HG02571 (cell line): Measurements from ENCODE around the gene PTGES2.
"Not testable (repeated sequence)": the region's sequence is repeated elsewhere in the genome, so short reads cannot be mapped to it uniquely, and the experiment has no call there.

Source experiments
- ATAC-seq: cut with Tn5 transposase; IDR thresholded peaks from one replicate; pipeline ENCODE4 v1.9.1; 2021; ENCODE audit warnings: mild to moderate bottlenecking, moderate library complexity; ENCODE audit not compliant: unreplicated experiment

The PTGES2 gene

DNA sequence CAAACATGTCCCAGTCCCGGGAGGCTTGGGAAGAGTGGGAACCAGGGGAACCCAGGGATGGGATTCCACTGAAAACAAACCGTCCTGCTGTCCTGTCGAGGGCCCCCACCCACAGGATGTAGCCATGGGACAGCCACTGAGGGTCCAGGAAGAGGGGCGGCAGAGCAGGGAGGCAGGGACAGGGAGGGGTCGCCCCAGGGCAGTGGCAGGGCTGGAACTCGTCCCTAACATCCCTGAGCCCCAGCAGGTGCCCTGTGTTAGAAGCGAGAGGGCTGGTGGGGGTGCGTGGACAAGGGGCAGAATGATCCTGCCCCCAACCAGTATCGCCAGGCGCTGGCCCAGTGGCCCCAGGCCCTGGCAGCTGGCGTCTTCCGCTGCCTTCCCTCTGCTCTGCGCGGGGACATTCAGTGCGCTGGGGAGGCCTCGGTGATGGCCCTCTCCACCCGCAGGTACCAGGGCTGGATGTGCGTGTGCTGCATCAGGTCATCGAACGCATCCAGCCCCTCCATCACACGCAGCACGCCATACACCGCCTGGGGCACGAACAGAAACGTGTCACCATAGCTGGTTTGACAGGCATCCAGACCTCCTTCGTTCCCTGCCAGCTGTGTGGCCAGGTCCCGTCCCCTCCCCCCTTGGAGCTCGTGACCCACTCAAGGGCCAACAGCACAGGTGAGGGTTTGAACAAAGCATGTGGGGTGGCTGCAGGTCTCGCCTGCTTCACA is 6.6 kb downstream of the PTGES2 start:
- ATAC-seq, result no peak

DNA sequence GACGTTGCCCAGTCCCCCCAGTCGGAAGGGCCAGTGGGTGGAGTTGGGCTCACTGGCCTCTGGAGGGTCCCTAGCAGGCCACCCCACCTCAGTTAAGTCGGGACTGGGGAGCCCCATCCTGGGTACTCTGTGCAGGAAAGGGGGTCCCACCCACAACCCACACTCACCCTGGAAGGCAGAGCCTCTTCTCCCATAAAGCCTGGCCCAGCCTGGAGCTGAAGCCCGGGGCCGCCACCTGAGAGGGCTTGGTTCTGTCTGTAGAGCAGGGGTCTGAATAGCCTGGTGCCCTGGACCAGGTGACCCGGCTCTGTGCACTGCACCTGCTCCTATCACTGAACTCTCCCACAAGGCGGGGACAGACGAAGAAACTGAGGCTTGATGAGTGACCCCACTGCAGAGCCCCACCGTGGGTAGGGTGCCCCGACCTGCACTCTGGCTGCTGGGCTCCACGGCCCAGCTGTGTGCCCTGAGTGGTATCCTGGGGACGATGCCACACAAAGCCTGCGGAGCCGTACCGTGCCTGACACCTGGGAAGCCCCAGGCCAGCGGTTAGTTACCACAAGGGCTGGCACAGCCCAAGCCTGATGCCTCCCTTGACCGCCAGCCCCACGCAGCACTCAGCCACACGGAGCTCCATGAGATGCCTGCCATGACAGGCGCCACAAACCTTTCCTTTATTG is 7.3 kb downstream of the PTGES2 start:
- ATAC-seq, result no peak

DNA sequence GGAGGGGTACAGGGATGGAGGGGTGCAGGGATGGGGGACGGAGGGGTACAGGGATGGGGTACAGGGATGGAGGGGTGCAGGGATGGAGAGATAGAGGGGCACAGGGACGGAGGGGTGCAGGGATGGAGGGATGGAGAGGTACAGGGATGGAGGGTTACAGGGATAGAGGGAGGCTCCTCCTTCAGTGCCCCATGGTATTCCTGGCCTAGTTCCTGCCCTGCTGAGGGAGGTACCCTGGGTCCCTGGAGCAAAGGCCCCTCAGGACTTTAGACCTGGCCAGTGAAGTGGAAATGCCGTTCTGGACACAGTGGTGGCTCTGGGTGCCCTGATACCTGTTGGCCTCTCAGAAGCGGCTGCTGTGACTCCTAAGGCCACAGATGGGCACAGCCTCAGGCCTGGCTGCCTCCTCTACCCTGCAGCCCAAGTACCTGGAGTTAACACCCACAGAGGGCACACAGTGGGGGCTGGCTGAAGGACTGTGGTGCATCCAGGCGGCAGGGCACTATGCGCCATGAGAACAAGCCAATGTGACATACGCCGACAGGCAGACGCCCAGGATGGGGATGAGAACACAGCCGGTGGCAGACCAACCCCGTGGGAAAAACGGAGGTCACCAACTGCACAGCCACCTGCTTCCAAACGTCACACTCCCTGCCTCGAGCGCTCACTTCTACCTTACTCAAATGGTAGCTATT is 8.4 kb downstream of the PTGES2 start:
- ATAC-seq, result no peak

DNA sequence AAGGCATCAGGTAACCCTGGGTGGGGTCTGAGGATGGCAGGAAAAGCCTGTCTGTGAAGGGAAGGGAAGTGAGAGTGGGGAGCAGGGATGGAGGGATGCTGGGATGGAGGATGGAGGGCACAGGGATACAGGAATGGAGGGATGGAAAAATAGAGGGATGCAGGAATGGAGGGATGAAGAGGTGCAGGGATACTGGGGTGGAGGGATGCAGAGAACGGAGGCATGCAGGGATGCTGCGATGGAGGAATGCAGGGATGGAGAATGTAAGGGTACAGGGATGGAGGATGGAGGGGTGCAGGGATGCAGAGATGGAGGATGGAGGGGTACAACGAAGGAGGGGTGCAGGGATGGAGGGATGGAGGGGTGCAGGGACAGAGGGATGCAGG is 9.1 kb downstream of the PTGES2 start:
- ATAC-seq, result no peak

DNA sequence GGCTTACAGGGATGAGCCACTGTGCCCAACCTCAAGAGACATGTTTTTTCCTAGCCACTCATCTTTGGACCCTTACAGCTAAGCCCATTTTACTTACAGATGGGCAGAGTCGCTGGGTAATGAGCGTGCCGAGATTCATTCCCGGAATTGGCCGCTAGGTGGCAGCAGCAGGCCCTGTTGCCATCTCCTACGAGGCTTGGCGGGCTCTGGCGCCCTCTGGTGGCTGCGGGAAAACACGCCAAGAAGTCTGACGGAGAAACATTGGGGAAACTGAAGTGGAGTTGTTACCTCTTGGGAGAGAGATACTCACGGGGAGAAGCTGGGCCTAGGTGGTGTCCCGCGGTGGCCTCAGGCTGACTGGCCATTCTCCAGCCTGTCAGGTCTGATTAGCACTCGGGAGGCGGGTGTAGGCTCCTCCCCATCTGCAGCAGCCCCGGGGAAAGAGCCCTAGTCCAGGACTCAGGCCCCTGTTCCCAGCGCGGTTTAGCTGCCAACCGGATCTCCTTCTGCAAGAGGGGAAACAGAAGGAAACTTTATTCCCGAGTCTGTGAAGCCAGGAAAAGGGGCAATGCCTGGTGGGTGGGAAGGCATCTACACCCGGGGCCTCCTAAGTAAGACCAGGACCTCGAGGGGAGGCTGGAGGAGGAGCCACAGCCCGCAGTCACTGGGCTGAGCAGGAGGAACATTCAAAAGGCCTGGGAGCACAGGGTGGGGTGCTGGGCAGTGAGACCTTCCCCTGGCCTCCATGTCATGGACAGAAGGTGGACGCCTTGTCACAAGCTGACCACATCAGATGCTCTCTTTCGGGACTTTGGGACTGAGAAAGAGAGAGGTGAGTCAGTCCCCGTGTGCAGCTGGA is 9.7 kb downstream of the PTGES2 start:
- ATAC-seq, result no peak

DNA sequence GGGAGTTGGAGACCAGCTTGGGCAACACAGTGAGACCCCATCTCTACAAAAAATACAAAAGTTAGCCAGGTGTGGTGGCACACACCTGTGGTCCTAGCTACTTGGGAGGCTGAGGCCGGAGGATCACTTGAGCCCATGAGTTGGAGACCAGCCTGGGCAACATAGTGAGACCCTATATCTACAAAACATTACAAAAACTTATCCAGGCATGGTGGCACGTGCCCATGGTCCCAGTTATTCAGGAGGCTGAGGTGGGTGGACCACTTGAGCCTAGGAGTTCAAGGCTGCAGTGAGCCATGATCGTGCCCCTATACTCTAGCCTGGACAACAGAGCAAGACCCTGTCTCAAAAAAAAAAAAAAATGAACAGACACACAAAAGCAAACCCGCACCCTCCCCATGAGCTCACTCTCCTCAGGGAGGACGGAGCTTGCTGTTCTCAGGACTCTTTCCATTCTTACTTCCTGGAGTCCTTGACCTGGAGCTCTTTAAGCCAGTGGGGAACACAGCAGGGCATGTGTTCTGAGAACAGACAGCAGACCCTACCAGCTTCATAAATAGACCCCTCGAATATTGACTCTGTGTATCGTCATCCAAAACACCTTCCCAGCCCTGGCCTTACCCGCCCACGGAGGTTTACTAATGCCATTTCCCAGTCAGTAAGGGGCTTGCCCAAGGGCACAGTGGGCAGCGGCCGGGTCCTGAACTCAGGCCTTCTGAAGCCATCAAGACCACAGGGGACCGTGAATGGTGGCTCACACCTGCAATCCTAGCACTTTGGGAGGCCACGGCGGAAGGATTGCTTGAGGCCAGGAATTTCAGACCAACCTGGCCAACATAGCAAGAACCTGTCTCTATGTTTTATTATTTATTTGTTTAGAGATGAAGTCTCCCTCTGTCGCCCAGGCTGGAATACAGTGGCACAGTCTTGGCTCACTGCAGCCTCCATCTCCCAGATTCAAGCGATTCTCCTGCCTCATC is 11.1 kb downstream of the PTGES2 start:
- no peak for ATAC-seq

DNA sequence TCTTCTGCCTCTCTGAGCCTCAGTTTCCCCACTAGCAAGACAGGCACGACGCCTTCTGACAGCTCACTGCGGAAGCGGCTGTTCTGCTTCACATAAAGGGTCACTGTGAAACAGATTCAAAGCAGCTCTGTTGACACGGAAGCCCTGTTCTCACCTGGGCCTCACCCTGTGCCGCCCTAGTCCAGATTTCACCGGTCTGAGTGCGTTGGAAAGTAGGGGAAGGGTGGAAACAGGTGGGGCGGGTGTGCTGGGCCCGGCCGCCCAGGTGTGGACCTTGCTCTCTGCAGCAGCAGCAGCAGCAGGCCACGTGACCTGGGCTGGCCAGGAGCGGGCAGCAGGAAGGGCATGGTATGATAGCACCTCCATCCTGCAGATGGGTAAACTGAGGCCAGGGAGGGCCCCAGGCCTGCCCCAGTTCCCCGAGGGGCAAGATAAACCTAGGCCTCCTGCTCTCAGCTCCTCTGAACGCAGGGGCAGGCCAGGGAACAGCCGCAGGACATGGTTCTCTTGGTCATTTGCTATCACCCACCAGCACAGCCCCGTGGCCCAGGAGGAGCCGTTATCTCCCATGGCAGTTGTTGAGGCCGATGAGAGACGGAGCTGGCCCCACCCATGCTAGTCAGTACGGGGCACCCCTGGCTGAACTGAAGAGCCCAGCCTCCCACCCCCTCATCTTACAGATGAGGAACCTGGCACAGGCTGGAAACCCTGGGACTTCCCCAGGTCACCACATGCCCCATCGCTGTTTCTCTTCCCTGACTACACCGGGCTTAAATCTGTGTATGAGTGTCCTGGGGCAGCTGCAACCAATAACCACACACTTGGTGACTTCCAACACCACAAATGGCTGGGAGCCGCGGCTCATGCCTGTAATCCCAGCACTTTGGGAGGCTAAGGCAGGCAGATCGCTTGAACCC is 12.1 kb downstream of the PTGES2 start:
- ATAC-seq, result no peak

DNA sequence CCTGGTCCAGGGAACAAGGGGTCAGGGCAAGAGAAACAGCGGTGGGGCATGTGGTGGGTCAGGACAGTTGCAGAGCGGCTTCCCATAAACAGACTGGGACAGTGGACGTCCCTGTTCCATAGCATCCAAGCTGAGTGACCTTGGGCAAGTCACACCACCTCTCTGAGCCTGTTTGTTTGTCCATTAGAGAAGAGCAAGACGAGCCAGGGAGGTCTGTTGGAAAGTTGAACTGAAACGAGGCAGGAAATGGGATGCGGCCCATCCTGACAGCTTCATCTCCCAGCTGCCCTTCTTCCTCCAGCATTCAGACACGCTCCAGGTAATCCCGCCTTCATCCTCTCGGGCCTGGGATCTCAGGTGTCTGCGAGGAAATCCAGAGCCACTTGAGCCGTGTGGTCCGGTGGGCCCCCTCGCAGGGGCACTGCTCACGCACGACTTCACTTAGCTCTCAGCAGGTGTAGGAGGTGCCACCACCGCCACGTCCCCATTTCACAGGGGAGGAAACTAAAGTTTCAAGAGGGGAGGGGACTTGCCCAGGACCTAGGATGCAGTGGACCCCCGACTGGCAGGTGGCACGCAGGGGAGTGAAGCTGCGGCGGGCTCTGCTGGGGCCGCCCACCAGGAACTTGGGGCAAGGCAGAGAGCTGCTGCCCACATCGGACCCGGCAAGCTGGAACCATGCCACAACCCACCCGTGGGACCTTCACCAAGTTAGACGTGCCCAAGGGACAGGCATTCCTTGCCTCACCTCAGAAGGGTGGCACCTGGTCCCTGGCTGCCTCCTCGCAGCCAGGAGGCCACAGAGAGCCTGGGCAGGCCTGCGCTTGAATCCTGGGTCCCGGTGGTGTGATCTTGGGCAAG is 13.0 kb downstream of the PTGES2 start:
- ATAC-seq, result no peak

DNA sequence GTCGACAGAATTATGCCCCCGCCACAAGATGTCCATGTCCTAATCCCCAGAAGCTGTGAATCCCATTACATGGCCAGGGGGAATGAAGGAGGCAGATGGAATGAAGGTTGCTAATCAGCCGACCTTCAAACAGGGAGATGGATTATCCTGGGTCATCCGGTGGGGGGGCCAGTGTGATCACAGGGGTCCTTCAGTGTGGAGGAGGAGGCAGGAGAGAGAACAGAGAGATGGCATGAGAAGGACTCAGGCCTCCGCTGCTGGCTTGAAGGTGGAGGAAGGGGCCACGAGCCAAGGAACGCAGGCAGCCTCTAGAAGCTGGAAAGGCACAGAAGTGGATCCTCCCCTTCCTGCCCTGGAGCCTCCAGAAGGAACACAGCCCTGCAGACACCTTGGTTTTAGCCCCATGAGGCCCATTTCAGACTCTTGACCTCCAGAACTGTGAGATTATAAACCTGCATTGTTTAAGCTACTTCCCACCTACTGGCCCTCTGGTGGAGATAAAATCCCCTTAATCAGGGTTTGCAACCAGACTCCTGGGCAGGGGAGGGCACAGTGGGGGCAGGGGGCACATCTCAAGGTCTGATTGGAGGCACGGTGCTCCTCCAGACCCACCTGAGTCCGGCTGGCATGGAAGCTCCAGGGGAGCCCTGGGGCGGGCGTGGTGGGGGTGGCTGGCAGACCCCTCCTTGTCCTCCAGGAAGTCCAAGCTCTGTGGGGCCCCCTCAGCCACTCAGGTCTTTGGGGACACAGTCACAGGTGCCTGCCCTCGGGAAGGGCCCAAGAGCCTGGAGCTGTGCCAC is 13.8 kb downstream of the PTGES2 start:
- ATAC-seq, result no peak

DNA sequence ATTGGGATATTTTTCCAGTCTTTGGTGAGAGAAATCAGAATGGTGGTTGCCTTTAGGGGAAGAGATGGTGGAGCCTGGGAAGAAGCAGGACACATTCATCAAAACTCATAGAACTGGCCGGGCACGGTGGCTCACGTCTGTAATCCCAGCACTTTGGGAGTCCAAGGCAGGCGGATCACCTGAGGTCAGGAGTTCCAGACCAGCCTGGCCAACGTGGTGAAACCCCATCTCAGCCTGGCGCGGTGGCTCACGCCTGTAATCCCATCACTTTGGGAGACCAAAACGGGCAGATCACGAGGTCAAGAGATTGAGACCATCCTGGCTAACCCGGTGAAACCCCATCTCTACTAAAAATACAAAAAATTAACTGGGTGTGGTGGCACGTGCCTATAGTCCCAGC is 15.8 kb downstream of the PTGES2 start:
- ATAC-seq, result not testable (repeated sequence)

DNA sequence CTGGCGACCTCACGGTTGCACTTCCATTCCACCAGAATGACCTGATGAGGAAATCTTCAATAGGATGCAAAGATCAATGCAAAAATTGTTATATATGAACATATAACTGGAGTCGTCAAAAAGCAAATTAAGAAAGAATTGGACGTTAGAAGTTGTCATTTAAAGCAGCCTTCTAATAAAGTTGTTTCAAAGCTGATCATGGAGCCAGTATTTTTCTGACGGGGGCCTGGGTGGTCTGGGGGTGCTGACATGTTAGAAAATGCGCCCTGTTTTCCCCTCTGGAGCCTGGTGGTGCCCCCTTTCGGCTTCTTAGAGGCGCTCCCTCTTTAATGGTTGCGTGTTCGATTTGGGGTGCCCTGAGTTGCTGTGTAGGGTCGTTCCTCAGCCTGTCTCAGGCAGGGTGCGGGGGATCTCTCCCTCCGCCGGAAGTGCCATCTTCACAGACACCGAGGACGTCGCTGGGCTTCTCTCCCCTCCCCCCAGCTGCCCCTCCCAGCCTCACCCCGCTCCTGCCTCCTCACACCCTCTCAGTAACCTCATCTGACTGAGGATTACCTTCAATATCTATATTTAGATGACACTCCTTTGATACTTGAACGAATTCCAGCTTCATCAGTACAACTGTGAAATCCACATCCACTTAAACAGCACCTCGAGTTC is 18.3 kb downstream of the PTGES2 start:
- ATAC-seq, result no peak

DNA sequence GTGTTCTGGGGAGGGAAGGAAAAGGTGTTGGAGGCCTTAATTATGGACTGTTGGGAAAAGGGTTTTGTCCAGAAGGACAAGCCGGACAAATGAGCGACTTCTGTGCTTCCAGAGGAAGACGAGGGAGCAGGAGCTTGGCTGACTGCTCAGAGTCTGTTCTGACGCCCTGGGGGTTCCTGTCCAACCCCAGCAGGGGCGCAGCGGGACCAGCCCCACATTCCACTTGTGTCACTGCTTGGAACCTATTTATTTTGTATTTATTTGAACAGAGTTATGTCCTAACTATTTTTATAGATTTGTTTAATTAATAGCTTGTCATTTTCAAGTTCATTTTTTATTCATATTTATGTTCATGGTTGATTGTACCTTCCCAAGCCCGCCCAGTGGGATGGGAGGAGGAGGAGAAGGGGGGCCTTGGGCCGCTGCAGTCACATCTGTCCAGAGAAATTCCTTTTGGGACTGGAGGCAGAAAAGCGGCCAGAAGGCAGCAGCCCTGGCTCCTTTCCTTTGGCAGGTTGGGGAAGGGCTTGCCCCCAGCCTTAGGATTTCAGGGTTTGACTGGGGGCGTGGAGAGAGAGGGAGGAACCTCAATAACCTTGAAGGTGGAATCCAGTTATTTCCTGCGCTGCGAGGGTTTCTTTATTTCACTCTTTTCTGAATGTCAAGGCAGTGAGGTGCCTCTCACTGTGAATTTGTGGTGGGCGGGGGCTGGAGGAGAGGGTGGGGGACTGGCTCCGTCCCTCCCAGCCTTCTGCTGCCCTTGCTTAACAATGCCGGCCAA is 19.1 kb downstream of the PTGES2 start:
- no peak for ATAC-seq

DNA sequence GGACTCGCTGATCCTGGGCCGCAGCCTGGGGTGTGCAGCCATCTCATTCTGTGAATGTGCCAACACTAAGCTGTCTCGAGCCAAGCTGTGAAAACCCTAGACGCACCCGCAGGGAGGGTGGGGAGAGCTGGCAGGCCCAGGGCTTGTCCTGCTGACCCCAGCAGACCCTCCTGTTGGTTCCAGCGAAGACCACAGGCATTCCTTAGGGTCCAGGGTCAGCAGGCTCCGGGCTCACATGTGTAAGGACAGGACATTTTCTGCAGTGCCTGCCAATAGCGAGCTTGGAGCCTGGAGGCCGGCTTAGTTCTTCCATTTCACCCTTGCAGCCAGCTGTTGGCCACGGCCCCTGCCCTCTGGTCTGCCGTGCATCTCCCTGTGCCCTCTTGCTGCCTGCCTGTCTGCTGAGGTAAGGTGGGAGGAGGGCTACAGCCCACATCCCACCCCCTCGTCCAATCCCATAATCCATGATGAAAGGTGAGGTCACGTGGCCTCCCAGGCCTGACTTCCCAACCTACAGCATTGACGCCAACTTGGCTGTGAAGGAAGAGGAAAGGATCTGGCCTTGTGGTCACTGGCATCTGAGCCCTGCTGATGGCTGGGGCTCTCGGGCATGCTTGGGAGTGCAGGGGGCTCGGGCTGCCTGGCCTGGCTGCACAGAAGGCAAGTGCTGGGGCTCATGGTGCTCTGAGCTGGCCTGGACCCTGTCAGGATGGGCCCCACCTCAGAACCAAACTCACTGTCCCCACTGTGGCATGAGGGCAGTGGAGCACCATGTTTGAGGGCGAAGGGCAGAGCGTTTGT is 19.9 kb downstream of the PTGES2 start:
- ATAC-seq, result no peak

DNA sequence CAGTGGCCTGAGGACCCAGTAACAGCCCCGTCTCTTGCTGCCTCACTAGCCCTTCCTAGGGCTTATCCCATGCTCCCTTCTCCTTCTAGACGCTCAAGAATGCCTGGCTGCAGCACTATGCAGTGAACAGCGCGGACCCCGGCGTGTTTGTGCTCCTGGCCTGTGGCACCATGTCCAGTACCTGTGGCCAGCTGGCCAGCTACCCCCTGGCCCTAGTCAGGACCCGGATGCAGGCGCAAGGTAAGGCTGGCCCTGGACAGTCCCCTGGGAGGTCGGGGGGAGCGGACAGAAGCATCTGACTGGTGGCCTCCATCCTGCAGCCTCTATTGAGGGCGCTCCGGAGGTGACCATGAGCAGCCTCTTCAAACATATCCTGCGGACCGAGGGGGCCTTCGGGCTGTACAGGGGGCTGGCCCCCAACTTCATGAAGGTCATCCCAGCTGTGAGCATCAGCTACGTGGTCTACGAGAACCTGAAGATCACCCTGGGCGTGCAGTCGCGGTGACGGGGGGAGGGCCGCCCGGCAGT is 20.5 kb downstream of the PTGES2 start:
- ATAC-seq, result no peak
